Breast epithelium (tissue), 3 donors: ENCODE data around the gene ELOVL7.

Experiments
- CTCF ChIP-seq, 3 donors: fragments of 450-650 bp; IDR thresholded peaks; one replicate each; pipeline ENCODE4 v1.5.1; 2016 to 2017; ENCODE audit warnings: antibody characterized with exemption in 3 of 3, mild to moderate bottlenecking in 3 of 3, moderate library complexity in 3 of 3
- POLR2A ChIP-seq: fragments of 450-650 bp; IDR thresholded peaks from one replicate; pipeline ENCODE4 v1.6.1; 2016; ENCODE audit warnings: antibody characterized with exemption, mild to moderate bottlenecking, moderate library complexity
- POLR2AphosphoS5 ChIP-seq, 3 donors: sonication (generic); formaldehyde crosslinking; IDR thresholded peaks; one replicate each; pipeline ENCODE4 v1.6.1; 2017; ENCODE audit warnings: antibody characterized with exemption in 3 of 3

- TF ChIP-seq CTCF (IDR thresholded peaks at IDR 0.05) (no peak), POLR2AphosphoS5 (IDR thresholded peaks at IDR 0.05) (no peak), POLR2A (no peak)
Measured at GRCh38 chr5:60888359-60889061, 44.4 kb upstream of the ELOVL7 start.
